Stomach (tissue), 4 donors: ENCODE data around the gene CLIC6.

Experiments used
- EP300 ChIP-seq: sonication (generic); formaldehyde crosslinking; IDR thresholded peaks from one replicate; pipeline ENCODE4 v1.6.1; 2017; ENCODE audit warnings: antibody characterized with exemption
- POLR2A ChIP-seq, 4 donors: fragments of 450-650 bp; IDR thresholded peaks; one replicate each; pipeline ENCODE4 v1.6.1; 2016; ENCODE audit warnings: antibody characterized with exemption in 4 of 4, control low read depth in 2 of 4, mild to moderate bottlenecking in 1 of 4, moderate library complexity in 1 of 4
- POLR2AphosphoS5 ChIP-seq, 3 donors: sonication (generic); formaldehyde crosslinking; IDR thresholded peaks; one replicate each; pipeline ENCODE4 v1.6.1; 2016; ENCODE audit warnings: antibody characterized with exemption in 3 of 3
- TF ChIP-seq, protein P1 (sequence below), 7 experiments: fragments of 450-650 bp in 4 of 7; fragments of 200-600 bp in 3 of 7; sonication (generic) in 3 of 7; IDR thresholded peaks; one replicate each; pipeline ENCODE4 v1.5.1; 2016 to 2019; ENCODE audit warnings: antibody characterized with exemption in 7 of 7, control low read depth in 2 of 7, mild to moderate bottlenecking in 1 of 7

DNA sequence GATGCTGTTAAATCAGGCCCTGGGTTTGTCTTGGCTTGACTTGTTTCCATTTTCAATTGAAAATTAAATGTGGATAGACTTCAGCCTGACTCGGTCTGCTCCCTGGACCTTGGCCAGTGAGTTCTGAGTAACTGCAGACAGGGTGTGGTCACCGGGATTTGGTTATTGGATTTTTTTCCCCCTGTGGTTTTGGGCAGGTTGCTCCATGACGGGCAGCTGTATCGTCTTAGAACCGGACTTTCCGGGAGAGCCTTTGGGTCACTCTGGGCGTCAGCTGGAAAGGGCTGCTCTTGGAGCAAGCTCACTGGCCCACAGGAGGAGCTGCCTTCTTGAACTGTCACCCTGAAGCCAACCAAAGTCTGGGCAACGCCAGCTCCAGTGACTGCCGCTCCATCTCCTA is 75.0 kb downstream of the CLIC6 start:
- TF ChIP-seq, protein P1, sequence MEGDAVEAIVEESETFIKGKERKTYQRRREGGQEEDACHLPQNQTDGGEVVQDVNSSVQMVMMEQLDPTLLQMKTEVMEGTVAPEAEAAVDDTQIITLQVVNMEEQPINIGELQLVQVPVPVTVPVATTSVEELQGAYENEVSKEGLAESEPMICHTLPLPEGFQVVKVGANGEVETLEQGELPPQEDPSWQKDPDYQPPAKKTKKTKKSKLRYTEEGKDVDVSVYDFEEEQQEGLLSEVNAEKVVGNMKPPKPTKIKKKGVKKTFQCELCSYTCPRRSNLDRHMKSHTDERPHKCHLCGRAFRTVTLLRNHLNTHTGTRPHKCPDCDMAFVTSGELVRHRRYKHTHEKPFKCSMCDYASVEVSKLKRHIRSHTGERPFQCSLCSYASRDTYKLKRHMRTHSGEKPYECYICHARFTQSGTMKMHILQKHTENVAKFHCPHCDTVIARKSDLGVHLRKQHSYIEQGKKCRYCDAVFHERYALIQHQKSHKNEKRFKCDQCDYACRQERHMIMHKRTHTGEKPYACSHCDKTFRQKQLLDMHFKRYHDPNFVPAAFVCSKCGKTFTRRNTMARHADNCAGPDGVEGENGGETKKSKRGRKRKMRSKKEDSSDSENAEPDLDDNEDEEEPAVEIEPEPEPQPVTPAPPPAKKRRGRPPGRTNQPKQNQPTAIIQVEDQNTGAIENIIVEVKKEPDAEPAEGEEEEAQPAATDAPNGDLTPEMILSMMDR (IDR thresholded peaks at IDR 0.05) = no peak
- TF ChIP-seq POLR2A (IDR thresholded peaks at IDR 0.05) (no peak), POLR2AphosphoS5 (IDR thresholded peaks at IDR 0.05) (peak in 1 of 3 donors; percentile 40), EP300 (no peak)
